Psoas muscle (tissue), 8 donors: Measurements from ENCODE around the gene AZIN2. TPM values are rescaled to one million over a fixed set of nuclear protein-coding genes. Genes with fewer than 3 reads are reported as not detected.
A peak's percentile ranks its signal among the peaks of the same experiment; 100 is the strongest.

Experiments
- ATAC-seq, 4 donors: fragments of 200-7000 bp; cut with Tn5 transposase; one replicate each; pipeline ENCODE4 v1.9.1; 2020; ENCODE audit warnings: moderate library complexity in 3 of 4, mild to moderate bottlenecking in 2 of 4
- DNase-seq, 2 donors: peaks; one replicate each; pipeline ENCODE4 v3.0.0-alpha.2; 2020
- H3K27ac ChIP-seq: fragments of 200-600 bp; one replicate; pipeline ENCODE4 v1.8.0; 2022
- H3K27me3 ChIP-seq, 3 donors: fragments of 200-600 bp in 1 of 3; one replicate each; pipeline versions ENCODE4 v1.6.1 to v1.8.0; 2013 to 2022; ENCODE audit warnings: low read length in 2 of 3, mild to moderate bottlenecking in 2 of 3, moderate library complexity in 1 of 3; ENCODE audit not compliant: insufficient read depth in 3 of 3
- H3K36me3 ChIP-seq, 2 donors: fragments of 200-600 bp in 1 of 2; one replicate each; pipeline versions ENCODE4 v1.6.1 to v1.8.0; 2013 to 2022; ENCODE audit warnings: low read depth in 1 of 2, mild to moderate bottlenecking in 1 of 2, moderate library complexity in 1 of 2; ENCODE audit not compliant: insufficient read depth in 1 of 2
- H3K4me1 ChIP-seq: fragments of 200-600 bp; one replicate; pipeline ENCODE4 v1.8.0; 2022
- H3K4me3 ChIP-seq: fragments of 200-600 bp; one replicate; pipeline ENCODE4 v1.8.0; 2022; ENCODE audit warnings: mild to moderate bottlenecking
- H3K9me3 ChIP-seq: fragments of 200-600 bp; one replicate; pipeline ENCODE4 v1.8.0; 2022
- WGBS, 3 donors: extraction: QIAGEN DNeasy Blood & Tissue Kit; methylation state at CpG; one replicate each; pipeline versions ENCODE4 v1.1.6 to v1.1.7; 2013; 5-methylcytosine and 5-hydroxymethylcytosine counted together
- intact Hi-C, 2 donors: fragments of 100-400 bp; cut with DNase I; formaldehyde crosslinking; loops; one replicate each; pipeline versions ENCODE4 v1.11.0 to v1.14.2; 2022
- polyA plus RNA-seq, 3 donors: library from polyadenylated mRNA; stranded (reverse); fragments of 200-250 nt; gene quantifications; one replicate each; pipeline ENCODE4 v1.2.3, GENCODE V29; 2013
- total RNA-seq, 4 donors: library from RNA; stranded (reverse); fragmentation: NEBNext Ultra II Directional in 2 of 4; extraction: Animal tissue kit (Norgen Biotek cat#: 25700) in 2 of 4; gene quantifications; one replicate each; pipeline versions ENCODE4 v1.2.1 to v1.2.4, GENCODE V29; 2021 to 2023
- TF ChIP-seq, protein P1 (sequence below): fragments of 200-600 bp; IDR thresholded peaks from one replicate; pipeline ENCODE4 v1.8.0; 2022; ENCODE audit warnings: antibody characterized with exemption
- donor health status: healthy with polysubstance abuse.
- donor health status: DM: no; HTN: no; CAD: no; lungs with moderate emphysema.
- donor health status: Bipolar disorder and iron deficiency.
- donor health status: healthy.
- donor health status: DM: yes; HTN: yes; CAD: no.
- donor health status: DM: no; HTN: no; CAD: no.
- donor health status: DM: no; HTN: no; CAD: no.
- donor health status: DM: yes; HTN: yes; CAD: no.

The AZIN2 gene
- total and polyA plus RNA-seq, 7 donors, result 0.17 to 3.5 (median 0.96) TPM

DNA sequence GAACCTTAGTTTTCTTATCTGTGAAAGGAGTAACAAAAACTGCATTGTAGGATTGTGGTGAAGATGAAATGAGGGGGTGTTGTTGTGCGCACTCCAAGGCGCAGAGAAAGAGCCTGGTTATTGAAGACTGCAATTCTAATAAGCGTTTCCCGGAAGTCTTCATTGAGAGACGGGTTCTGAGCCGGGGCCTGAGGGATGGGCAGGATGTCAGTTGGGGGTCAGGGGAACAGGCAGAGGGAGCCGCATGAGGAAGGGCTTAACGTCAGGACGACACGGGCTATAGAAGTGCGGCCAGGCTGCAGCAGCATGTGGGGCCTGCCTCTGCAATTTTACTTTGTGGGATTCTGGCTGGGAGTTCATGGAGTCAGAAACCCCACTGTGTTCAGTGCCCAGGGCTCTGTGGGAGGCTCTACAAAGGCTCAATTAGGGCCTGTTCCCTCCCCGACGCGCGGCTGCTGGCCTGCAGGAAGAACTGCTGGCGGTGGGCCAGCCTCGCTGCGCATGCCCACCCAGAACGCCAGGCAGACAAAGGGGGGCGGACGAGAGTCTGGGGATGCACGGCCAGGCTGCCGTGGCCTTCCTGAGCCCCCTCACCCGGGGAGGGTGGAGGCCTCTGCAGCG, 80.2 kb downstream of the AZIN2 start:
- Histone ChIP-seq H3K9me3 (no peaks in the 10 kb centered on the region), H3K36me3 (peaks cover 0 to 26% of the 10 kb centered on the region in 2 donors), H3K27ac (no peak overlapping the region), H3K4me1 (no peaks in the 10 kb centered on the region), H3K4me3 (no peak overlapping the region), H3K27me3 (no peaks in the 10 kb centered on the region)
- WGBS, 3 donors, result 29 to 39% (median 37%) methylated on average over 22 to 25 of the region's 25 CpGs
- TF ChIP-seq, protein P1, sequence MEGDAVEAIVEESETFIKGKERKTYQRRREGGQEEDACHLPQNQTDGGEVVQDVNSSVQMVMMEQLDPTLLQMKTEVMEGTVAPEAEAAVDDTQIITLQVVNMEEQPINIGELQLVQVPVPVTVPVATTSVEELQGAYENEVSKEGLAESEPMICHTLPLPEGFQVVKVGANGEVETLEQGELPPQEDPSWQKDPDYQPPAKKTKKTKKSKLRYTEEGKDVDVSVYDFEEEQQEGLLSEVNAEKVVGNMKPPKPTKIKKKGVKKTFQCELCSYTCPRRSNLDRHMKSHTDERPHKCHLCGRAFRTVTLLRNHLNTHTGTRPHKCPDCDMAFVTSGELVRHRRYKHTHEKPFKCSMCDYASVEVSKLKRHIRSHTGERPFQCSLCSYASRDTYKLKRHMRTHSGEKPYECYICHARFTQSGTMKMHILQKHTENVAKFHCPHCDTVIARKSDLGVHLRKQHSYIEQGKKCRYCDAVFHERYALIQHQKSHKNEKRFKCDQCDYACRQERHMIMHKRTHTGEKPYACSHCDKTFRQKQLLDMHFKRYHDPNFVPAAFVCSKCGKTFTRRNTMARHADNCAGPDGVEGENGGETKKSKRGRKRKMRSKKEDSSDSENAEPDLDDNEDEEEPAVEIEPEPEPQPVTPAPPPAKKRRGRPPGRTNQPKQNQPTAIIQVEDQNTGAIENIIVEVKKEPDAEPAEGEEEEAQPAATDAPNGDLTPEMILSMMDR, result no peak
- DNase-seq (peak; percentile 60 to 74), ATAC-seq (peak in 3 of 4 donors; percentile 20 to 49 (median 31))
- intact Hi-C loops, result no loop called here

DNA sequence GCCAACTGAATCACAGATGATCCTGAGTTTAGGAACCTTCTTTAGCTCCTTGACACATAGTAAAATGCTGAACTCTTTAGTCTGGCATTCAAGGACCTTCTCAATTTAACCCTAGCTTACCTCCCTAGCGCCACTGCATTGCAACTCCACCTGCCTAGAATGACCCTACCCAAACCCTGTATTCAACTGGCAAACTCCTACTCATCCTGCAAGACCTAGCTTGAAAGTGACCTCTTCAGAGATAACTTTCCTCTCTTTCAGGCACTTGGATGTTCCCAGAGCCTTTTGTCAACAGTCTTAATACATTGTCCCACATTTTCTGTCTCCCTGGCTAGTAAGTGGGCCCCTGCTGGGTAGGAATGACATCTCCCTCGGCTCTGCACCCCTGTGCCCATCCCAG, 81.2 kb downstream of the AZIN2 start:
- DNase-seq, result no peak
- intact Hi-C loops, result no loop called here

DNA sequence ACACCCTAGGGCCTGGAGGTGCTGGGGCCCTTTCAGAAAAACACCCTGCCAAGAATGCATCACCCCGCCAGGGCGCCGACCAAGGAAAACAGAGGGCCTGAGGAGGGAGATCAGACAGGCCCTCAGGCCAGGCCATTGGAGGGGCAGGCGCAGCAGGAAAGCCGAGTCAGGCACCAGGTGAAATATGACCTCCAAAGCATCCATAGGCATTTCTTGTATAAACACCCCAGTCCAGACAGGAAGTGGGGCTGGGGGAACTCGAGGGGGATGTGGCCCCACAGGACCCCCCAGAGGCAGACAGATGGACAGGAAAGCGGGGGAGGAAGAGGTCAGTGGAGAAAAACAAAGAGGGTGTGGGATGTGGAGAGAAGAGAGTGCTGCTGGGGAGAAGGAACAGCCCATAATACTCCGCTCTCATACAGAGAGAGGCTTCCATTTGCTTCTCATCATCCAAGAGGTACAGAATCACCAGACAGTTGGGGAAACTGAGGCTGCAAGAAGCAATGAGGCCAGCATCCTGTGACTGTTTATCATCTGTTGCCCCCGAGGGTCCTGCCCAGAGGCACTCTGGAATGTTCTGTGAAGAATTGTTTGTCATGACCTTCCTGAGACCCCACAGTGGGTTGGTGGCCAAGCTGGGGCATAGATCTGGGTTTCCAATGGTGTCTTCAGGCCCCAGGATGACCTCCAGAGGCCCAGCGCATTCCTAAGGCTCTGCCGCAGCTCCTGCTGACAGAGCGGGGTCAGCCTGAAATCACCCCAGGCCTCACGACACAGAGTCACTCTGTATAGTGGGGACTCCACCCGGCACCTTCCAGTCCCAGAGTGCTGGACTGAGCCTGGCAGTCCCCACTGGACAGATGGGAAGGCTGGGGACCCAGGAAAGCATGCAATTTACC, 82.9 kb downstream of the AZIN2 start:
- DNase-seq (no peak), ATAC-seq (no peak)
- Histone ChIP-seq H3K27me3 (no peaks in the 10 kb centered on the region), H3K27ac (no peak overlapping the region), H3K4me1 (no peaks in the 10 kb centered on the region), H3K9me3 (no peaks in the 10 kb centered on the region), H3K36me3 (peaks cover 0 to 17% of the 10 kb centered on the region in 2 donors), H3K4me3 (no peak overlapping the region)
- TF ChIP-seq, protein P1, result no peak
- intact Hi-C loops, result no loop called here
- 75 to 83% (median 82%) methylated on average over 14 of the region's 14 CpGs for WGBS, 3 donors

More for the DNA sequence above, 81.2 kb downstream of the AZIN2 start:
- ATAC-seq, result no peak
- Histone ChIP-seq H3K4me3 (no peak overlapping the region), H3K27me3 (no peaks in the 10 kb centered on the region), H3K36me3 (peaks cover 0 to 27% of the 10 kb centered on the region in 2 donors), H3K4me1 (no peaks in the 10 kb centered on the region), H3K27ac (no peak overlapping the region), H3K9me3 (no peaks in the 10 kb centered on the region)
- 91 to 100% (median 93%) methylated on average over 2 of the region's 2 CpGs for WGBS, 3 donors
- TF ChIP-seq, protein P1, result no peak

DNA sequence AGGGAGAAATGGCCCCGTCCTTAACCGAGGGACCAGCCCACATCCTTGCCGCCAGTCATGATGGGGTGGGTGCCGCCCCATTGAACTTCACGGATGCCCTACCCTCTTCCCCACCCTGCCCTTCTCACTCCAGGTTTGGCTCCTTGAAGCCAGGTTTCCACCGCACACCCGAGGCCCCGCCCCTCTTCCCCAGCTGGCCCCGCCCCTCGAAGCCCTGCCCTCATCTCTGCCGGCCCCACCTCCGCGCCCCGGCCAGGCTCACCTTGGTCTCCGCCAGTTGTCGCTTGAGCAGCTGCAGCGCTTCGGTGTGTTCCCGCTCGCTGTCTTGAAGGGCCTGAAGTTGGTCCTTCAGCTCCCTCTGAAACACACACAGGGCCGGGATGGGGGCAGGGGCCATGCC, 84.3 kb downstream of the AZIN2 start:
- WGBS, 3 donors, result 75 to 90% (median 87%) methylated on average over 21 of the region's 21 CpGs
- DNase-seq (no peak), ATAC-seq (peak in 1 of 4 donors; percentile 17)
- H3K36me3 ChIP-seq, result peaks cover 0 to 8% of the 10 kb centered on the region in 2 donors
- no peaks in the 10 kb centered on the region for H3K4me1 ChIP-seq
- H3K9me3 ChIP-seq, result no peaks in the 10 kb centered on the region
- TF ChIP-seq, protein P1, result no peak
- intact Hi-C loops, result no loop called here
- no peak overlapping the region for H3K4me3 ChIP-seq
- no peak overlapping the region for H3K27ac ChIP-seq
- no peaks in the 10 kb centered on the region for H3K27me3 ChIP-seq
